ENCODE measurements around the gene PIP4K2C. TPM values are rescaled to one million over a fixed set of nuclear protein-coding genes. Genes with fewer than 3 reads are reported as not detected.

The PIP4K2C gene
- total and polyA plus RNA-seq, 2 of the 4 experiments (the other 2 are of a cell fraction), result 12.5 to 23.1 TPM

- H3K4me1 ChIP-seq (ENCODE audit: control insufficient read depth, insufficient read depth, low read length), result peaks cover 13% of the 10 kb centered on the region
- H4K91ac ChIP-seq (ENCODE audit: insufficient read depth, low read depth, low read length), result no peak overlapping the region
- no peak overlapping the region for H2AFZ ChIP-seq (replicated peaks; ENCODE audit: low read length, poor library complexity)
- POLR2A ChIA-PET (ENCODE audit: unreplicated experiment), result no interaction called here
- no peak overlapping the region for H3K23ac ChIP-seq (ENCODE audit: low read depth, low read length)
- H3K36me3 ChIP-seq (ENCODE audit: control insufficient read depth, insufficient read depth, low read length), result peaks cover 33% of the 10 kb centered on the region
- H2AK5ac ChIP-seq (ENCODE audit: low read depth, low read length), result no peak overlapping the region
- H3K56ac ChIP-seq (ENCODE audit: extremely low read depth, insufficient read depth, low read length), result no peak overlapping the region
- DNase-seq (no peak), ATAC-seq (ENCODE audit: low read depth) (no peak)
- no TSS peak for BruUV-seq (replicated peaks)
- CTCF ChIA-PET, result no interaction called here
- dilution Hi-C loops (cut with HindIII; ENCODE audit: low sequenced_read_pairs, unreplicated experiment), result no loop called here
- no peak overlapping the region for H2AK9ac ChIP-seq (replicated peaks; ENCODE audit: low read depth, low read length, poor library complexity)
- H3K9me3 ChIP-seq (ENCODE audit: control insufficient read depth, insufficient read depth, low read length), result no peaks in the 10 kb centered on the region
- no peaks in the 10 kb centered on the region for H3K27me3 ChIP-seq (ENCODE audit: control insufficient read depth, insufficient read depth, low read length)
- no peak overlapping the region for H3K9ac ChIP-seq (ENCODE audit: low read depth, low read length)
- H3K79me1 ChIP-seq (ENCODE audit: low read depth in 1 of 2, low read length in 2 of 2), result peaks cover 45 to 73% of the 10 kb centered on the region in 2 experiments
- H4K20me1 ChIP-seq (ENCODE audit: insufficient read depth, low read length), result peaks cover 42% of the 10 kb centered on the region
- H3K4me2 ChIP-seq (ENCODE audit: low read depth, low read length), result no peak overlapping the region
- no peak for TF ChIP-seq RFX5 (IDR thresholded peaks at IDR 0.05; ENCODE audit: low read depth, low read length)
- no peak for TF ChIP-seq RAD21 (IDR thresholded peaks at IDR 0.05; ENCODE audit: low read length)
- TF ChIP-seq MXI1 (IDR thresholded peaks at IDR 0.05; ENCODE audit: borderline replicate concordance, low read depth, low read length), result no peak
- no peak for TF ChIP-seq MAFK (IDR thresholded peaks at IDR 0.05; ENCODE audit: low read depth, low read length)
- TF ChIP-seq CTCF (conservative IDR thresholded peaks at IDR 0.05; ENCODE audit: low read depth, low read length), result no peak
- TF ChIP-seq RCOR1 (IDR thresholded peaks at IDR 0.05; ENCODE audit: insufficient replicate concordance, low read length), result no peak
- no peak for TF ChIP-seq MAZ (IDR thresholded peaks at IDR 0.05; ENCODE audit: borderline replicate concordance, low read depth, low read length)
- TF ChIP-seq NFE2L2 (IDR thresholded peaks at IDR 0.05; ENCODE audit: low read depth, low read length), result no peak
- TF ChIP-seq SMC3 (IDR thresholded peaks at IDR 0.05; ENCODE audit: low read depth, low read length), result no peak
- TF ChIP-seq ELK1 (IDR thresholded peaks at IDR 0.05; ENCODE audit: borderline replicate concordance, low read depth, low read length), result no peak
- TF ChIP-seq USF2 (IDR thresholded peaks at IDR 0.05; ENCODE audit: low read depth, low read length), result no peak
- TF ChIP-seq POLR2A (IDR thresholded peaks at IDR 0.05; ENCODE audit: low read depth, low read length), result no peak
- TF ChIP-seq CEBPB (IDR thresholded peaks at IDR 0.05; ENCODE audit: low read depth, low read length), result no peak
- TF ChIP-seq CHD1 (IDR thresholded peaks at IDR 0.05; ENCODE audit: low read depth, low read length), result no peak
- TF ChIP-seq FOS (IDR thresholded peaks at IDR 0.05; ENCODE audit: low read depth, low read length), result no peak
- TF ChIP-seq BHLHE40 (IDR thresholded peaks at IDR 0.05; ENCODE audit: low read depth, low read length), result no peak
- intact Hi-C loops (cut with micrococcal nuclease), result no loop called here
- no peak overlapping the region for H3K4me3 ChIP-seq (ENCODE audit: insufficient read depth, low read depth, low read length)
- no peak overlapping the region for H3K14ac ChIP-seq (replicated peaks; ENCODE audit: low read depth, low read length)
- no peak overlapping the region for H2BK20ac ChIP-seq (ENCODE audit: low read depth, low read length)
- no peak overlapping the region for H3K4ac ChIP-seq (ENCODE audit: low read depth, low read length)
- WGBS, 2 experiments (ENCODE audit: extremely low coverage in 2 of 2, insufficient read length in 1 of 2), result no CpG with 5 or more reads among the region's 2 CpGs
- in situ Hi-C loops (cut with MboI; ENCODE audit: low sequenced_read_pairs), result no loop called here
- H3K27ac ChIP-seq (ENCODE audit: insufficient read depth, low read length), result no peak overlapping the region
- no peak overlapping the region for H2BK5ac ChIP-seq (ENCODE audit: low read depth, low read length, poor library complexity, severe bottlenecking)
- H3K18ac ChIP-seq (ENCODE audit: low read depth, low read length), result no peak overlapping the region
- no peak overlapping the region for H2BK120ac ChIP-seq (ENCODE audit: low read depth, low read length)
- no peak overlapping the region for H4K5ac ChIP-seq (ENCODE audit: low read depth, low read length)
- H3K9me1 ChIP-seq (ENCODE audit: insufficient read depth, low read length), result peaks cover 23% of the 10 kb centered on the region
- H4K8ac ChIP-seq (ENCODE audit: low read depth in 2 of 2, low read length in 2 of 2), result no peak overlapping the region
- H2BK15ac ChIP-seq (ENCODE audit: low read depth, low read length), result no peak overlapping the region
These were observed 49.3 kb upstream of the PIP4K2C start for GRCh38 chr12:57541717-57542116.

Data from IMR-90 (cell line).